Stimulated activated CD4-positive, alpha-beta T cell treated with anti-CD3 and anti-CD28 coated beads, Interleukin-12 subunit alpha, Interleukin-12 subunit beta, amount 100 ng/mL, for 48 hours (primary cell): Measurements from ENCODE around the gene AIF1L.
A peak's percentile ranks its signal among the peaks of the same experiment; 100 is the strongest.
"Not testable (repeated sequence)": the region's sequence is repeated elsewhere in the genome, so short reads cannot be mapped to it uniquely, and the experiment has no call there.

Experiments
- DNase-seq, 3 donors: peaks; one replicate each; pipeline ENCODE4 v3.0.0-alpha.2; 2020; ENCODE audit warnings: low read depth in 2 of 3, low spot score in 1 of 3

The AIF1L gene

GRCh38 chr9:131117762-131118145, 21.4 kb downstream of the AIF1L start:
- no peak for DNase-seq

GRCh38 chr9:131119600-131119999, 23.3 kb downstream of the AIF1L start:
- no peak for DNase-seq

DNA sequence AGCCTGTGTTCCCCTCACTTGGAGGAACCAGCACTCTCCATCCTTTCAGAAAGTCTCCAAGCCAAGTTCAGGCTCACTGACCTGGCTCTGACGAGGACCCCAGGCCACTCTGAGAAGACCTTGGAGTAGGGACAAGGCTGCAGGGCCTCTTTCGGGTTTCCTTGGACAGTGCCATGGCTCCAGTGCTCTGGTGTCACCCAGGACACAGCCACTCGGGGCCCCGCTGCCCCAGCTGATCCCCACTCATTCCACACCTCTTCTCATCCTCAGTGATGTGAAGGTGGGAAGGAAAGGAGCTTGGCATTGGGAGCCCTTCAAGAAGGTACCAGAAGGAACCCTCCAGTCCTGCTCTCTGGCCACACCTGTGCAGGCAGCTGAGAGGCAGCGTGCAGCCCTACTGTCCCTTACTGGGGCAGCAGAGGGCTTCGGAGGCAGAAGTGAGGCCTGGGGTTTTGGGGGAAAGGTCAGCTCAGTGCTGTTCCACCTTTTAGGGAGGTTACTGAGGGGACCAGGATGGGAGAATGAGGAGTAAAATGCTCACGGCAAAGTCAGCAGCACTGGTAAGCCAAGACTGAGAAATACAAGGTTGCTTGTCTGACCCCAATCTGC, 24.4 kb downstream of the AIF1L start:
- no peak for DNase-seq

DNA sequence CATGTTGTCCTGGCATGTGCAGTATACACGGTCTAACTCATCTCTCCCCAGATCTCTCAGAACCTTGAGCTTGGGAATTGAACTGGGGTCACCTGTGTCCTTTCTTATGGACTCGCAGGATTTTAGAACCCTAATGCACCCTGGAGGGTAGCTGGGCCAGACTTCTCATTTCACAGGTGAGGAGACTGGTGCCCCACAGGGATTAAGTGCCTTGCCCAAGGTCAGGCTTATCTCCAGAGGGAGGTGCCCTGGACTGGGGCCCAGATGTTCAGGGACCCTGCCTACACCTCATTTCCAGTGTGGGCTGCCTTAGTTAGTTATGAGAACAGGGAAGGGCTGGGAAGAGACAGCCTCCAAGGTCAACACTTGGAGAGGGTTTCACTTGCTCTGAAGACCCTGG, 25.0 kb downstream of the AIF1L start:
- DNase-seq: no peak

DNA sequence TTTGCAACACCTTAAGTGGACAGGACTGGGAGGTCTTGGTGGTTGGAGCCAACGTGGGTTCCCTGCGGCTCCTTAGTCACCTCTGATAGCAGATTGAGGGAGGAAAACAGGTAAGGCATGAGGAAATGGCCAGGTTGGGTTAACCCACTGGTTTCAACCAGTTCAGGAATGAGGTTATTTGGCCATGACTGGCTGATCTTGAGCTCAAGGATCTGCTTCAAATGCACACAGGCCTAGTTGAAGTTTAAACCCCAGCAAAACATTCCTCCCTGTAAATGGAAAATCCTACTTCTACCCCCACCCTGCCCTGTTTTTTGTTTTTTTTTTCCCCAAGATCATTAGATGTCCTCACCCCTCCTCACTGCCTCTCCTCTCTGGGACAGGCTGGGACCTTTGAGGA, 25.8 kb downstream of the AIF1L start:
- DNase-seq: no peak

- no peak for DNase-seq
Measured at GRCh38 chr9:131125038-131125287, 28.6 kb downstream of the AIF1L start.

- peak; percentile 99 to 100 (median 100) for DNase-seq
Measured at GRCh38 chr9:131125288-131126058, 29.1 kb downstream of the AIF1L start, which contains the start of gene NUP214. Gene NUP214, plus strand, starts transcription at chr9:131125586. Its CDS starts 119 bp downstream, at chr9:131125705.

DNA sequence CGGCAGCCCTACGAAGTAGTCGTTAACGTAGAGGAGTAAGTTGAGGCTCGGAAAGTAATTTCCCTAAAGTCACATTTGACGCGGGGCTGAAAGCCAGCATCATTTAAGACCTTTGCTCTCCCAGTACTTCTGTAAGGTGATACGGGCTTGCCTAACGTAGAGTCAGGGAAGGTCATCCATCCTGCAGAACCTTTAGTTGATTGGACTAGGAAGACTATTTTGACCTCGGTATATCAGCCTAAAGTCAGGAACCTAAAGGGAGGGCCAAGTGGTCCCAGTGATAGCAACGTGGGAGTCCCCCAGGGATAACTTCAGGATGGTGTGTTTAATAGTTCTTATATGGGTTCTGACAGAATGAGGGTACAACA, 29.7 kb downstream of the AIF1L start:
- no peak for DNase-seq

DNA sequence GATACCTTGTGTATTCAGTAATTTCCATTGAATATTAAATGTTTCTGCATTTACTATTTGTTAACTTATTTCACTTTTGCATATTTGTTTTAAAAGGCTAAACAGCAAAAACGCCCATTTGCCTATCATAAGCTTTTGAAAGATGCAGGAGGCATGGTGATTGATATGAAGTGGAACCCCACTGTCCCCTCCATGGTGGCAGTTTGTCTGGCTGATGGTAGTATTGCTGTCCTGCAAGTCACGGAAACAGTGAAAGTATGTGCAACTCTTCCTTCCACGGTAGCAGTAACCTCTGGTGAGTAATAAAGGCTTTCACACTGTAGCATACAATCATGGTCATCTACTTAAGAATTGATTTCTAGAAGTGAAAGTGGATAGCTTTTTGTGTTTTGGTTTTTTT, 32.9 kb downstream of the AIF1L start:
- no peak for DNase-seq

DNA sequence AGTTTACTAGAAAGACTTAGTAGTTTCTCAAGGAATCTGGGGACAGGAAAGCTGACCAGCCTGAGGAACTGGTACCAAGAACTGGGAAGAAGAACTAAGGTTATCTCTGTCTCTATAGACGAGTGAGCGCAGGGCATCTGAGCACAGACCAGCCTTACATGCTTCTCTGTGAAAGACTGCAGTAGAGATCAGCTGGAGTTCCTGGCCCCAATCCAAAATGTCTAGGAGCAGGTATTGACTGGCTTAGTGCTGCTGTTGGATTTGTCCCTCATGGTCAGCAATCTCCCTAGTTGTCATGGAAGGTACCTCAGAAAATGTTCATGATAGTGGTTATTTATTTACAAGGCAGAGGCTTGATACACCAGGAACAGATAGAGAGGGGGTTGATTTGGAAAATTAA, 42.3 kb downstream of the AIF1L start:
- DNase-seq: no peak

DNA sequence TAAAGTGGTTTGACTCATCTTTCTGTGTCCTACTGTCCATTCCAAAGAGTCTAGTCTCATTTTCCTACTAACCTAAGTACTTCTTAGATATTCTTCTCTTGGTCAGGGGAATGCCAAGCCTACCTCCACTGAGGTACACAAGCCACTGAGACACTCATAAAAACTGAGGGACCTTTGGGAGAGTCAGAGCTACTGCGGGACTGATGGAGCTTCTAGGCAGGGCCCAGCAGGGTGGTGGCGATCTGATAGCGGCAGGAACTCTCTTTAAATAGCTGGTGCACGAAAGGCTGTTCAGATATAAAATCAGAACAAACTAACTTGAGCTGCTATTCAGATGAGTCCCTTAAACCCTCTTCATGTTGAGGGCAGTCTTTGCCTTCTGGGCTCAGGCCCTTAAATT, 43.8 kb downstream of the AIF1L start:
- no peak for DNase-seq

GRCh38 chr9:131140550-131140949, 44.2 kb downstream of the AIF1L start:
- no peak for DNase-seq

DNA sequence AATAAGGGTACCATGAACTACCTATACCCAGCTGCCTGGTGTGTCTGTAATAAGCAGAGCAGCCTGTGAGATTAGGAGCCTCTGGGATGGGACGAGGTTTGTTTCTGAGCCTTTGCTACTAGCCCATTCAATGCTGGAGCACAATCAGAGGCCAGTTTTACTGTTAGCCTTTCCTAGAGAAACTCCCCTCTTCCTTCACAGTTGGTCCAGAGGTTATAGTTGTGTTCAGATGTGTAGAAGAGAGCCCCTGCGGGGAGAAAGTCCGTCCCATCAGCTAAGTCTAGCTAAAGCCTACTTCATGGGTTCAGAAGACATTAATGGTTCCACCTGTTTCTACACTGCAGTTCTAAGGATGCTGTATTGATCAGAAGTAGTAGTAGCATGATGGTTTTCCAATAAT, 45.8 kb downstream of the AIF1L start:
- DNase-seq: no peak

GRCh38 chr9:131144201-131144600, 47.9 kb downstream of the AIF1L start:
- no peak for DNase-seq

- no peak for DNase-seq
Measured at GRCh38 chr9:131145245-131145644, 48.9 kb downstream of the AIF1L start.

DNA sequence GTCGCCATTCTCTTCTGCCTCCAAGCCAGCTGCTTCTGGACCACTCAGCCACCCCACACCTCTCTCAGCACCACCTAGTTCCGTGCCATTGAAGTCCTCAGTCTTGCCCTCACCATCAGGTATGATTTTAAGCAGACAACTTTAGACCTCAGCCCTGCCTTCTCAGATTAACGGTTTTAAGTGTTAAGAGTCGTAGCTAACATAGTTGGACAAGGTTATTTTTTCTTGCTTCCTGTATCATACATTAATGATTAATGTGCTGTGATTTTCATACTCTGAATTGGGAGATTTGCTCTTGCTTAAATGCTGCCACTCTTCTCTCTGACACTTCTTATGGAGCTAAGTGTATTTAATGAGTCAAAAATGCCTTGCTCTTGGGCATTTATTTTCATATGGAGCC, 49.9 kb downstream of the AIF1L start:
- DNase-seq: no peak

DNA sequence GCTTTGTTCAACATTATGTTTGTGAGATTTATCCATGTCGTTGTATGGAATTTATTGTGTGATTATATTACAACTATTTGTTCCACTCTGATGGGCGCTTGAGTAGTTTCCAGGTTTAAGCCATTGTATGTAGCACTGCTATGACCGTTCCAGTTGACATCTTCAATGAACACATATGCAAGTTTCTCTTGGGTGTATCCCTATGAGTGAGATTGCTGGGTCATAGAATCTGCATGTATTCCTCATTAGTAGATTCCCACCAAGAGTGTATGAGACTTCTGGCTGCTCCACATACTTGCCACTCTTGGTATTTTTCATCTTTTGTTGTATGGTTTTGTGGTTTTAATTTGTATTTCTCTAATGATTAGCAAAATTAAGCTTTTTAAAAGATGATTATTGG, 51.9 kb downstream of the AIF1L start:
- no peak for DNase-seq

DNA sequence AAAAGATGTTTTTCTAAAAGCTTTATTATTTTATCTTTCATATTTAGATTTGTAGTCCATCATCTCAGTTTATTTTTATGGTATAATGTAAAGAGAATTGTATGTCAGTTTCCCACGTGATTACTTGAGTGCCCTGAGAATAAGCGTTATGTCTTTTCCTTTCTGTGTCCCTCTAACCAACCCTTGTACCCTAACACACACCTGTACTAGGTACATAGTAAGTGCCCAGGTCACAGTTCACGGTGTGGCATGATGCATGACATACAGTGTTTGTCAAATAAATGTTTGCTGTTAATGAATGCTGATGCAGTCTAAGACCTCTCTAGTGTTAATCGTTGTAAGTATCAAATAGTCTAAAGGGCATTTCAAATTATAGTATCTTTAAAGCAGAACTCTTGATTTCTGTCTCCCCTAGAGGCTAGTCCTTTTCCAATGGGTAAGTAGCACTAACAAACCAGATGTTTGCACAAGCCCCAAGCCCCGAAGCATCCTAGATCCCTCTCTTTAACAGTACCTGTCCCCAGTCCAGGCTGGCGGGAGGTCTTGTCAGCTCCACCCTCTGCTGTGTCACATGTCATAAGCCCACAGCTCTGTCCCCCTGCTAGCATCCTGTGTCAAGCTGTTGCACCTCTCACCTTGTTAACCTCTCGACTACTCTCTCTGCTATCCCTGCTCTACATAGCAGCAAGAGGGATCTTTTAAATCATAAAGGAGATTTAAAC, 52.8 kb downstream of the AIF1L start:
- no peak for DNase-seq

DNA sequence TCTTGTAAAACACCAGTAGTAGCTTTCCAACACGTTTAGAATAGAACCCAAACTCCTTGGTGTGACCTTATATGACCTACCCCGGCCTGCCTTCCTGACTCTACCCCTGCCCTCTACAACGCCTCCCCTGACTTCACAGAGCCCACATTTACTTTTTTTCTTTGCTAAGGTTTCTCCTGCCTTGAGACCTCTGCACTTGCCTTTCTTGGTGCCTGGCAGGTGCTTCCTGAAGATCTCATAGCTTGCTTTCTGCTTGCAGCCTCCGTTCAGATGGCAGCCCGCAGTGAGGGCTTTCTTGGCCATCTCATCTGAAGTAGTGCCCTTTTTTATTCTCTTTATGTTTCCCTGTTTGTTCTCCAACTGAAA, 53.3 kb downstream of the AIF1L start:
- no peak for DNase-seq

GRCh38 chr9:131153595-131153994, 57.3 kb downstream of the AIF1L start:
- no peak for DNase-seq

- not testable (repeated sequence) for DNase-seq
Measured at GRCh38 chr9:131158673-131159072, 62.3 kb downstream of the AIF1L start.

- no peak for DNase-seq
Measured at GRCh38 chr9:131160416-131161112, 64.2 kb downstream of the AIF1L start.
